OCI-LY7 (cell line): ENCODE data around the gene RREB1.

Experiments
- CTCF ChIP-seq: fragments of 200-600 bp; sonication (generic); conservative IDR thresholded peaks from 2 replicates; pipeline ENCODE4 v1.5.1; 2014; ENCODE audit warnings: mild to moderate bottlenecking, antibody characterized with exemption, low read length, moderate library complexity, mixed read lengths
- EZH2phosphoT487 ChIP-seq: fragments of 200-600 bp; sonication (generic); IDR thresholded peaks from 2 replicates; pipeline ENCODE4 v1.6.1; 2018; ENCODE audit warnings: low read depth, borderline replicate concordance, mild to moderate bottlenecking, mixed run types, antibody characterized with exemption, low read length, moderate library complexity, mixed read lengths

GRCh38 chr6:7283676-7284075 is 175.9 kb downstream of the RREB1 start:
- TF ChIP-seq CTCF = no peak
- TF ChIP-seq EZH2phosphoT487 = no peak
